ENCODE data around the gene KDM3A. TPM values are rescaled to one million over a fixed set of nuclear protein-coding genes. Genes with fewer than 3 reads are reported as not detected.

The KDM3A gene
- total RNA-seq, 1 donor from 2014 or later = 27.2 TPM

DNA sequence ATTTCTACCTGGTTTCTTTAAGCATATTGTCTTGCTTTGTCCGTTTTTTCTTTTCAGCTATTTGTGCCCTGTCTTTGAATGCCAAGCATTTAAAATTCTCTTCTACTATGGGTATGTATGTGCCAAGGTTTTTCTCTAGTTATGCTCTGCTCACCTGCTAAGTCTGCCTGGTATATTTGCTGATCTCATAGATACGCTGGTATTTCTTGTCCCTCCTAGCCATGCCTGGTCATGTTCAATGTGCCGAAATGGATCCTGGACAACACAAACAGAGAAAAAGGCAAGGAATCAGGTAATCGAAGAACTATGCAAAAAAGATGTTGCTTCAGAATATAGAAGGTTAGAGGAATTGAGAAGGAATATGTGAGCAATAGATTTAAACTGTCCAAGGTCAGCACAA is 14.9 kb upstream of the KDM3A start:
- intact Hi-C loops (cut with DNase I) = no loop called here
- DNase-seq (no peak), ATAC-seq (ENCODE audit: poor library complexity) (no peak)

DNA sequence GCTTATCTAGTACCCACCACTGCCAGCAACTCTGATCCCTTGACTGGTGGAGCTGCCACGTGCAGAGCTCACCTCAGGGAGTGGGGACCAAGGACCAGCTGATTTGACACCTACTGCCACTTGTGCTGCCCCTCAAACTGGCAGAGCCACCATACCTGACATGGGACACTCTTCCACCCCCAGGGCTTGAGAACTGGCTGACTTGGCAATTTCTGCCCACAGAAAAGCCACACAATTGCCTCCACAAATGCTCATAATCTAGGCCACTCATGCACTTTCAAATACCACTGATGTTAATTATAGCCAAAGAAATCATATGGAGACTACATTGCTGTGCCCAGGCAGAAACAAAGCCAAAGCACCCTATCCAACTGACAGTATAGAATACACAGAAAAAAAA is 11.8 kb upstream of the KDM3A start:
- intact Hi-C loops (cut with DNase I) = no loop called here
- ATAC-seq (ENCODE audit: poor library complexity) = no peak
- DNase-seq = no peak

DNA sequence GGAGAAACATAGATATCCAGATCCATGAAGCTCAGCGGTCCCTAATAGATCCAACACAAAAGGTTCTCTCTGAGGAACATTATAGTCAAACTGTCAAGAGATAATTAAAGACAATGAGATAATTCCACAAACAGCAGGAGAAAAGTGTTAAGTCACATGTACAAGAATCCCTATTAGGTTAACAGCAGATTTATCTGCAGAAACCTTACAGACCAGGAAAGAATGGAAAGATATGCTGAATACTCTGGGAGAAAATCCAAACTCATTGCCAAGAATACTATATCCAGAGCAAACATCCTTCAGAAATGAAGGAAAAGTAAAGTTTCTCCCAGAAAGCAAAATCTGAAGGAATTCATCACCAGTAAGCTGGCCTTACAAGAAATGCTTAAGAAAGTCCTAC is 10.8 kb upstream of the KDM3A start:
- DNase-seq (no peak), ATAC-seq (ENCODE audit: poor library complexity) (no peak)
- intact Hi-C loops (cut with DNase I) = no loop called here

DNA sequence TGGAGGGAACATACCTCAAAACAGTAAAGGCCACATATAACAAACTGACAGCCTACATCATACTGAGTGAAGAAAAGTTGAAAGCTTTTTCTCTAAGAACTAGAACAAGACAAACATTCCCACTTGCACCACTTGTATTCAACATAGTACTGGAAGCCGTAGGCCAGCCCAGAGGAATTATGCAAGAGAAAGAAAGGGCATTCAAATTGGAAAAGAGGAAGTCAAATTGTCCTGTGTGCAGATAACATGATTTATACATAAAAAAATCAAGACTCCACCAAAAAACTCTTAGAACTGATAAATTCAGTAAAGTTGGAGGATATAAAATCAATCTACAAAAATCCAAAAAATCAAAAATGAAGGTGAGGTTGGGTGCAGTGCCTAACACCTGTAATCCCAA is 8.0 kb upstream of the KDM3A start:
- DNase-seq = no peak
- no peak for ATAC-seq (ENCODE audit: poor library complexity)
- intact Hi-C loops (cut with DNase I) = no loop called here

DNA sequence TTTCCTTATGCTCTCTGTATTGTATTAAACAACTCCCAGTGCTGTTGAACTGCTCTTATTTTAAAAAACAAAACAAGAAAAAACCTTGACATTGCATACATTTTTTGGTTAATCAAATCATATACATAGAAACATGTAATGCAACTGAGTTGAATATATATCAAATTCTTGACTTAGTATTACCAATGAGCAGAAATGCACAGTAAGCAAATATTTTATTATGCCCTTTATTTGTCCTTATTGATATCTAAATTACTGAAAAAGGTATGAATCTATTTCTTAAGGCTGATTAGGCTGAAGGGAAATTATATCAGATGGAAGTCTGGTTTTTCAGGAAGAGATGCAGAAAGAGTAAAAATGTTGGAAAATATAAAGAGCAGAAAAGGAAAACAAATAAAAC is 6.9 kb upstream of the KDM3A start:
- no peak for ATAC-seq (ENCODE audit: poor library complexity)

DNA sequence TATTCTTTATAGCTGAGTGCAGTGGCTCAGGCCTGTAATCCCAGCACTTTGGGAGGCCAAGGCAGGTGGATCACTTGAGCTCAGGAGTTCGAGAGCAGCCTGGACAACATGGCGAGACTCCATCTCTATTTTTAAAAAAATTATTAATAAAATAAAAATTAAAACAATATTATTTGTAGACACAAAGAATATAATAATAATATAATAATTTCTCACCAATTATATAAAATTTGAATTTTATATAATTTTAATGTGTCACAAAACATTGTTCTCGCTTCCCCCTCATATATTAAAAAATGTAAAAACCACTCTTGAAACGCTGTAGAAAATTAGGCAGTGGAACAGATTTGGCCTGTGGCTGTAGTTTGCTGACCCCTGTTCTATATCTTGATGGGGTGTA is 5.6 kb upstream of the KDM3A start:
- ATAC-seq (ENCODE audit: poor library complexity) = no peak
- intact Hi-C loops (cut with DNase I) = no loop called here
- no peak for DNase-seq

More for the DNA sequence above, 6.9 kb upstream of the KDM3A start:
- no peak for DNase-seq
- intact Hi-C loops (cut with DNase I) = no loop called here

DNA sequence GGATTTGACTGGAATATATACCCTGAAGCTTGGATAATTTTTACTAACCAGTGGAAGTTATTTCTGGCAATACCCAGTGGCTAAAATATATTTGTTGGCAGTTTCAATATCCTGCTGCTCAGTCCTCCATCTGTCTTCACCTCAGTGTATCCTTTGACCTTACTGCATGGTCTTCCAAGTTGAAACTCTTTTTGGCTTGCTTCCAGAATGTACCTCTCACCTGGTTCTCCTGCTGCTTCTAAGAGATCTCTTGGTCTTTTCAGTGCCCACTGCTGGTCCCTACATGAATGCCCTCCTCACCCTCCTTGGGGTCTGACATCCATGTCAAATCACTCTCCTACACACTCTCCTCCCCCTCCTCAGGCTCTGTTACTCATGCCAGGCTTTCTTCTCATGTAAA is 4.8 kb upstream of the KDM3A start:
- DNase-seq = no peak
- intact Hi-C loops (cut with DNase I) = no loop called here
- ATAC-seq (ENCODE audit: poor library complexity) = no peak

DNA sequence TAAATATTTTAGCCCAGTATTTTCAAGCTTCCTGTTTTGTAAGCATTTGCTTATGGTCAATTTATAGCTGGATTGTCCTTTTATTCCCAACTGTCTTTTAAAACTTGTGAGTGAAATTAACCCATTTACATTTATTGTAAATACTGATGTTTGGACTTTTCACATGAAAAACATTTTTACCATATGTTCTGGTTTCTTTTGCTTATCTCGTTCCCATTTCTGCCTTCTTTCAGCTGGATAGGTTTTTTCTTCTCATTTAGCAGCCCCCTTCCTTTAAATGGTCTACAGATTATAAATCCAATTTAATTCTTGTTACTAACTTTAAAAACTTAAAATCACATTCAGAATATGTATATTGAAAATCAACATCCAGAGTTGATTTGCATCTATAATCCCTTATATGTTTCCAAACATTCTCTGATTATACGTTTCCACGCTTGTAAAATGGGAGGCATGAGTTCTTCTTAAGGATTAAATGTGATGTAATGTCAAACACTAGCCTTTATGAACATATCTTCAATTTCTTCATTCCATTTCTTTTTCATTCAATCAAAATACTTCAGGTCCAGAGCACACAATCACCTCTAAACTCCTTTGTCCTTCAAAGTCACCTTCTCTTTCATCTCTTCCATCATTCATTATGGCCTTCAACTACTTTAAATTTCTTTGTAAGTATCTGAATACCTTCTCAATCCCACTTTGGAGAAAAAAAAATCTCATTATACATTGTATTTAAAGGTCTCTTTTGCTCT is 1.1 kb upstream of the KDM3A start:
- DNase-seq (no peak), ATAC-seq (ENCODE audit: poor library complexity) (no peak)
- intact Hi-C loops (cut with DNase I) = no loop called here

DNA sequence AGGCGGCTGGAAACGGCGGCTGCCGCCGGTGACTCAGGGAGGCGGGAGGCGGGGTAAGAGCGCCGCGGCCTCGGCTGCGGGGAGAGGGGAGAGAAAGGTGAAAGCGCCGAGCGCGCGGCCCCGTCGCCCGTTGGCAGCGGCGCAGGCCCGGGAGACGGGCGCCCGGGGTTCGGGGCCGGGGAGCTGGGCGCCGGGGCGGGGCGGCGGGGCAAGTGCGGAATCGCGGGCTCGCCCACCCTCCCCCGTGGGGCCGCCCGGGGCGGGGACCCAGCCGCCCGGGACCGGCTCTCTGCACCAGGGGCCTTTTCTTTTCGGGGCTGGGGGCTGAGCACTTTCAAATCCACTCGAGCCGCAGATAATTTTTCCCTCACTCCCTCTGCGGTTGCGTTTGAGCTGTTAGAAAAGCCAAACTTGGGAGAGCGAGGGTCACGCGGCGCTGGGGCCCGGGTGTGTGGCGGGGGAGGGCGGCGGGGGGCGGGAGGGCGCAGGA is 266 bp downstream of the KDM3A start:
- ATAC-seq (ENCODE audit: poor library complexity) = no peak
- intact Hi-C loops (cut with DNase I) = no loop called here
- DNase-seq = no peak

DNA sequence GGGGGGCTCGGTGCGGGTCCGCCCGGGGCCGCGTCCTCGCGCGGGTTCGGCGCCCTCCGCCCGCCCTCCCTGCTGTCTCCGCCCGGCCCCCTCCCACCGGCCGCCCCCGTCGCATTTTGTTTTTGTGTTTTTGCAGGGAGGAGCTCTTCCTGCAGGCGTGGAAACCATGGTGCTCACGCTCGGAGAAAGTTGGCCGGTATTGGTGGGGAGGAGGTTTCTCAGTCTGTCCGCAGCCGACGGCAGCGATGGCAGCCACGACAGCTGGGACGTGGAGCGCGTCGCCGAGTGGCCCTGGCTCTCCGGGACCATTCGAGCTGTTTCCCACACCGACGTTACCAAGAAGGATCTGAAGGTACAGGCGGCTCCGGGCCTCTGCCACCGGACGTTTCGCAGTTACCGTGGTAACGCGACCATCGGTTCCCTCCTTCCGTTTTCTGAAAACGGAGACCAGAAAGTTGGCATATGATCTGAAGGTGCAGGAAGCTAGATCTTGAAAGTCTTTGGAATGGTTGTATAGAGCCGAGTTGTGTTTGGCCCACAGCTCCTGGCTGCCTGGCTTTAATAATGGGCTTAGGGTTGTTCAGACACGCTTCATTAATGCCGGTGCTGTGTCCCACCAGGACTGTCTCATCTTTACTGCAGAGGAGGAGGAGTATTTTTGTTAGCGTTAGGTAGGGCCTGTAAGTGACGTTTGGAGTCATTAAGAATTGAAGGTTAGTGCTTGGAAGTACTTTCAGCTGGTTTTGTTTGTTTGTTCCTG is 891 bp downstream of the KDM3A start:
- intact Hi-C loops (cut with DNase I) = no loop called here
- ATAC-seq (ENCODE audit: poor library complexity) = peak; percentile 6

DNA sequence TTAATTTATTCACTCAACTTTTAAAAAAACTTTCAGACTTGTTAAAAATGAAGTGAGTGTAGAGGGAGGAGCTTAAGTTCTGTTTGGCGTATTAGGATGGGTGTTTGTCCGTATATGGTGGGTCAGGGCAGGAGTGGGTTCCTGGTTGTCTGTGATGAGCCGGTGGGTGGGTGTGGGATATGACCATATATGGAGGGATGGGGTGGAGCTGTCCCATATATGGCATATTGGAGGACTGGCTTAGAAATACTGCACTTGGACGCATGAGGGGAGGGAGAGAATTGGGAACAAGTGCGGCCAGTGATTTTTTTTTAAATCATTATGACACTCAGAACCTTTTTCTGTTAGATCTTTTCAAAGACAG is 1.5 kb downstream of the KDM3A start:
- intact Hi-C loops (cut with DNase I) = no loop called here
- ATAC-seq (ENCODE audit: poor library complexity) = peak; percentile 82

More for the DNA sequence above, 891 bp downstream of the KDM3A start:
- peak; percentile 72 for DNase-seq

DNA sequence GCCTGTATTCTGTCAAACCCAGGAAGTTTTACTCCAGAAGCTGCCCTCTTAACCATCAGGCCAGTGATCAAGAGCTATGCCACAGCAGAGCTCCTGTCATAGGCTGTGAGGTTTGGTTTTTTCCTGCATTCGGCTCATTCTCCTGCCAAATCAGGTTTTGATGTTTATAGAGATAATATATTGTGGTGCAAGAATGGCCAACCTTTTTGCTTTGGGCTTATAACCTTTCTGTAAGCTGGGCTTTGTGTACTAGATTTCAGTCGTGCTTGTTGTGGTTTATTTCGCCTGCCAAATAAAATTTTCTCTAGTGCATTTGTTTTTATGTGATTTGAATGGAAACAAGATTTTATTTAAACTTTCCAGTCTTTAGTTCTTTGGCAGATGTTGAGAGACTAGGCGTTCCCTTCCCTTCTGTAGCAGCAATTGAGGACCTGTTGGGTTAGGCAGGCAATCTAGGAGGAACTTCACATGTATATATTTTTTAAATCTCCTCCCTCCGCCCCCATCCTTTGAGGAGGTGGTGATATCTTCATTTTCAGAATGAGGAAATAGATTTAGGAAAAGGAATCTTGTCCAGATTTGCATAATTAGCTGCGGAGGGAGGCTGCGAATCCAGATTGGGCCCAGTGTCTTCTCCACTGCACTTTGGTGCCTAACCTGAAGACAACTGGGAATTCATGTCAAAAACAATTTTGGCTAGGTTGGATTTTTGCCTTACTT is 2.6 kb downstream of the KDM3A start:
- ATAC-seq (ENCODE audit: poor library complexity) (no peak), DNase-seq (no peak)
- intact Hi-C loops (cut with DNase I) = no loop called here

More for the DNA sequence above, 1.5 kb downstream of the KDM3A start:
- DNase-seq = peak; percentile 83

DNA sequence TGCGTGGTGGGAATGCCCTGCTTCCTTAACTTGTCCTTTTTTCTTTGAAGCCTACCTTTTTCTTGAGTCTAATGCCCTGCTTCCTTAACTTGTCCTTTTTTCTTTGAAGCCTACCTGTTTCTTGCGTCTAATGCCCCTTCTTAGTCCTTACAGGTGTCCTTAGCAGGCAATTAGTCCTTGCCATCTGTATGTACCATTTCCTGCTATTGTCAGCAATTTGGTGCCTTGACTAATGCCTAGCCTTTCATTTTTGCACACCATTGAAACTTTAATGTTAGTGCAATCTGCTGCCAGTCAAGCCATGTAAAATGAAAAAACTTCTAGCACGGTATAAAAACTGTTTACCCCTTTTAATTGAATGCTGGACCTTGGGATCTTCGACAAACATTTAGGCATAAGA is 4.3 kb downstream of the KDM3A start:
- ATAC-seq (ENCODE audit: poor library complexity) (no peak), DNase-seq (no peak)
- intact Hi-C loops (cut with DNase I) = no loop called here

DNA sequence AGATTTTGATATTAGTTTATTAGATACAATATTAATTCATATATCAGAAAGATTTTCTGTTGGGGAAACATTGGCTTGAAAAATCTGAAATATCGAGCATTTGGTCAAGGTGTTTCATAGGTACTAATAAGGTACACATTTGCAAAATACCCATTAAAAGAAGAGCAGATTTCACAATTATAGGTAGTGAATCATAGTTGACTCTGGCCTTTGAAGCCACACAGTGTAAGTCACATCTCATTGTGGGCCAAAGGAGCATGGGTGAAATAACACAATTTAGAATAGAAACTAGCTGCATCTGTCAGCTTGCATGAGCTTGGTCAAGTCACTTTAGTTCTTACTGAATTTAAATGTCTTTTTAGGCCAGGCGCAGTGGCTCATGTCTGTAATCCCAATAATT is 4.9 kb downstream of the KDM3A start:
- DNase-seq = no peak
- intact Hi-C loops (cut with DNase I) = no loop called here
- no peak for ATAC-seq (ENCODE audit: poor library complexity)

DNA sequence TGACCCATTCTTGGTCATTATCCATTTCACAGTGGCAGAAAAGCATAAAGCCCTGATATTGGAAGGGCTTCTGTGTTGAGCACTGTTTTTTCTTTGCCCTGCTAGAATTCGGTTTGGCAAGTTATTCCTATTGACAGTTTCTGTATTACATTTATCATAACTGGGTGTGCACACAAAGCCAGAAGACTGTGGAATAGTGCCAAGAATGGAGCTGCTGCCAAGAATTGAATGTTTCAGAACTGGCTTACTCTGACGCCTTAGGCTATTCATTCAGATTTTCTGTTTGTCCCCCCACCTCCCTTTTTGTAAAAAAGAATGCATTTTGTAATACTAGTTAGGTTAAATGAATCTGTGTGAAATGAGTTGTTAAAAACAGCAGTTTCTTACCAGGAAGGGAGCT is 12.7 kb downstream of the KDM3A start:
- no peak for DNase-seq
- peak; percentile 90 for ATAC-seq (ENCODE audit: poor library complexity)
- intact Hi-C loops (cut with DNase I) = no loop called here

DNA sequence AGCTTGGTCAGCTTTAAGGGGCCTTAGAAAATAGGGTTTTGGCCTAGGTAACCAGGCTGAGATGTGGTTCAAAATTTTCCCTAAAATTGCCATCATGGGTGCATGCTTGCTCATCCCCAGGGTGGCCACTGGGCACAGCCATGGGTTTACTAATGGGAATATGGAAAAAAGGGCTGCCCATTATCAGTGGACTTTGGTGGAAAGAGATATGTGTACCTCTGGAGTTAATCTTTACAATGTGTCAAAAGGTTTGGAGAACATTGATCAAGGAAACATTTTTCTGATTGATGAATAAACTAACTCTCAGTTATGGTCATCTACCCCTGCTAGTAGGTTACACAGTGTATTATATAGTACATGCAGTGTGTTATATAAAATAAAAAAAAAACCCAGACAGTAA is 13.1 kb downstream of the KDM3A start:
- peak; percentile 22 for ATAC-seq (ENCODE audit: poor library complexity)
- no peak for DNase-seq
- intact Hi-C loops (cut with DNase I) = no loop called here

DNA sequence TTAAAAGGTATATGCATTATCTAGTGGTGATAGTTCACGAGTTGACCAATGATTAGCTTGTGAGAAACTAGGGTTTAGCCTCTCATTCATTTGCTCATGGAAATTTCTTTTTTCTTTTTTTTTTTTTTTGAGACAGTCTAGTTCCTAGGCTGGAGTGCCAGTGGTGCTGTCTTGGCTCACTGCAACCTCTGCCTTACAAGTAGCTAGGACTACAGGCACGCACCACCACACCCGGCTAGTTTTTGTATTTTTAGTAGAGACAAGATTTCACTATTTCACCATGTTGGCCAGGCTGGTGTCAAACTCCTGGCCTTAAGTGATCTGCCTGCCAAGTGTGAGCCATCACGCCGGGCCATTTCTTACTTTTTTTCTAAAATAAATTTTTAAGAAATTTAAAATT is 14.0 kb downstream of the KDM3A start:
- ATAC-seq (ENCODE audit: poor library complexity) (no peak), DNase-seq (no peak)
- intact Hi-C loops (cut with DNase I) = no loop called here

DNA sequence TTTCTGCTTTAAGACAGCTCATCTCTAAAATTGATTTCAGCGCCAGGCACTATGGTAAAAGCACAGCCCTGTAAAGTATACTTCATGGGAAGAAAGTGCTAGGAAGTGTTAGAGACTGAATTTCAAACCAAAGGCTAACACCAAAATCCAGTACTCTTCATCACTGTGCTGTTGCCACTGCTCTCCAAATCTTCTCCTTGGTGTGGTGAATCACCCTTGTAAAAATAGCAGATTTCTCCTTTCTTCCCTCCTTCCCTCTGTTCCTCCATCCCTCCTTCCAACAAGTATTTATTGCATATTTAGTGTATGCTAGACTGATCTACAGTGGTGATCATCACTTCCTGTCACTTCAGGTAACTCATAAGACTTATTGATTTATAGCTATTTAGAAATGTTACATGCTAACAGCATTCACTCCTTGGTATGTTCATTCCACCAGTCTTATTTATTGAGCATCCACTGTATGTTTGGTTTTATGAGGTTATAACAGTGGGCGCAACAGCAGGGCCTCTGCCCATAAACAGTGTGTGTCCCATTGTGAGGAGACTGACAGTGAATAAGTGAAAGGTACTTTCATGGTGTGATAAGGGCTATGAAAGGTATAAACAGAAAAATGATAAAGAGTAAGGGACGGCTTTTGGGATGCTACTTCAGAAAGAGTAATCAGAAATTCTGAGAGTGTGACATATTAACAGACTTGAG is 20.0 kb downstream of the KDM3A start:
- DNase-seq (no peak), ATAC-seq (ENCODE audit: poor library complexity) (no peak)
- intact Hi-C loops (cut with DNase I) = no loop called here

DNA sequence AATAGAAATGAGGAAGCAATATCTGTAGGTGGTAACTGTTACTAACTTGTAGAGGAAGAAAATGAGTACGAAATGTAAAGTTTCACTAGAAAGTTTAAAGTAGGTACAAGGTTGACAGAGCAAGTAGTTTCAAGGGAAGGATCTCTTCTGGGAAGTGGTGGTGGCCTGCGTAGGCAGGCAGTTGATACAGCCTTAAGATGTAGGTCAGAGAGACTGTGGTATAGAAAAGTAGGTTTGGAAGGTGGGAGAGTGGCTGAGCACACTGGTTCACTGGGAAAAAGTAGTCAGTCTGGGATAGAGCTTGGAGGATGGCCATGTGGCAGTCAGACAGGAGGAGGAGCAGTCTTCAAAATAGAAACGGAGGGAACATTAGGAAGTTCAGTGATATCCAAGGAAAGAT is 23.5 kb downstream of the KDM3A start:
- intact Hi-C loops (cut with DNase I) = no loop called here
- ATAC-seq (ENCODE audit: poor library complexity) = peak; percentile 75
- DNase-seq = peak; percentile 40
